GM23248 (cell line): ENCODE measurements around the gene NDUFS1.

ENCODE experiments used
- EZH2 ChIP-seq: fragments of 200-600 bp; sonication (generic); IDR thresholded peaks from 2 replicates; pipeline ENCODE4 v1.6.1; 2018; ENCODE audit warnings: antibody characterized with exemption, mild to moderate bottlenecking; ENCODE audit not compliant: insufficient read depth, poor library complexity, severe bottlenecking
- EZH2phosphoT487 ChIP-seq: fragments of 200-600 bp; sonication (generic); IDR thresholded peaks from 2 replicates; pipeline ENCODE4 v1.6.1; 2018; ENCODE audit warnings: antibody characterized with exemption, moderate library complexity, mild to moderate bottlenecking, low read depth; ENCODE audit not compliant: insufficient read depth

- TF ChIP-seq EZH2phosphoT487 (no peak), EZH2 (no peak)
These were observed 31.4 kb upstream of the NDUFS1 start for GRCh38 chr2:206190689-206191088.
